ENCODE measurements around the gene ELAVL3.

DNA sequence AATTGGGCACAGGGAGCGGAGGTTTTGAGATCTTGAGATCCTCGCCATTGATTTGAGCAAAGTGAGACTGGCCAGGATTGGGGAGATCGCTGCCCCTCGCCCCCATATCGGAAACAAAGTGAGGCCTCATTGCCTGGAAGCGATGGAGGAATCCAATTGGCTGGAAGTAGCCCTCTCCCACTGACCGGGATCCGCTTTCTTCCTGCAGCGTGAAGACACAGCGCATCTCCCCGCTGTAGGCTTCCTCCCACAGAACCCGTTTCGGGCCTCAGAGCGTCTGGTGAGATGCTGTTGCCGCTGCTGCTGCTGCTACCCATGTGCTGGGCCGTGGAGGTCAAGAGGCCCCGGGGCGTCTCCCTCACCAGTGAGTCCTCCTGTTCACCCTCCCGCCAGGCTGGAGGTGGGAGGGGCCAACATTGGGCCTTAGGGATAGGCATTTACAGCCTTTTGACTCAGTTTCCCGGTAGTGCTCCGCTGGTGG, 45.0 kb downstream of the ELAVL3 start:
- TF ChIP-seq, protein P1, sequence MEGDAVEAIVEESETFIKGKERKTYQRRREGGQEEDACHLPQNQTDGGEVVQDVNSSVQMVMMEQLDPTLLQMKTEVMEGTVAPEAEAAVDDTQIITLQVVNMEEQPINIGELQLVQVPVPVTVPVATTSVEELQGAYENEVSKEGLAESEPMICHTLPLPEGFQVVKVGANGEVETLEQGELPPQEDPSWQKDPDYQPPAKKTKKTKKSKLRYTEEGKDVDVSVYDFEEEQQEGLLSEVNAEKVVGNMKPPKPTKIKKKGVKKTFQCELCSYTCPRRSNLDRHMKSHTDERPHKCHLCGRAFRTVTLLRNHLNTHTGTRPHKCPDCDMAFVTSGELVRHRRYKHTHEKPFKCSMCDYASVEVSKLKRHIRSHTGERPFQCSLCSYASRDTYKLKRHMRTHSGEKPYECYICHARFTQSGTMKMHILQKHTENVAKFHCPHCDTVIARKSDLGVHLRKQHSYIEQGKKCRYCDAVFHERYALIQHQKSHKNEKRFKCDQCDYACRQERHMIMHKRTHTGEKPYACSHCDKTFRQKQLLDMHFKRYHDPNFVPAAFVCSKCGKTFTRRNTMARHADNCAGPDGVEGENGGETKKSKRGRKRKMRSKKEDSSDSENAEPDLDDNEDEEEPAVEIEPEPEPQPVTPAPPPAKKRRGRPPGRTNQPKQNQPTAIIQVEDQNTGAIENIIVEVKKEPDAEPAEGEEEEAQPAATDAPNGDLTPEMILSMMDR (conservative IDR thresholded peaks at IDR 0.05; ENCODE audit: low read depth, low read length): no peak
- TF ChIP-seq POLR2A (IDR thresholded peaks at IDR 0.05; ENCODE audit: low read depth, low read length) (no peak), SMC3 (IDR thresholded peaks at IDR 0.05; ENCODE audit: low read depth, low read length) (no peak), CEBPB (IDR thresholded peaks at IDR 0.05; ENCODE audit: low read depth, low read length) (no peak), RAD21 (IDR thresholded peaks at IDR 0.05; ENCODE audit: low read length) (no peak), NFE2L2 (IDR thresholded peaks at IDR 0.05; ENCODE audit: low read depth, low read length) (no peak), FOS (IDR thresholded peaks at IDR 0.05; ENCODE audit: low read depth, low read length) (no peak), MAFK (IDR thresholded peaks at IDR 0.05; ENCODE audit: low read depth, low read length) (no peak), RFX5 (IDR thresholded peaks at IDR 0.05; ENCODE audit: low read depth, low read length) (no peak), MAZ (IDR thresholded peaks at IDR 0.05; ENCODE audit: borderline replicate concordance, low read depth, low read length) (no peak; the same call in 1 of the 2 replicates), MXI1 (IDR thresholded peaks at IDR 0.05; ENCODE audit: borderline replicate concordance, low read depth, low read length) (0 out of 2 replicates have a peak, but pooled peaks have one; percentile 4), RCOR1 (IDR thresholded peaks at IDR 0.05; ENCODE audit: insufficient replicate concordance, low read length) (no peak)
- TF ChIP-seq, protein P2, sequence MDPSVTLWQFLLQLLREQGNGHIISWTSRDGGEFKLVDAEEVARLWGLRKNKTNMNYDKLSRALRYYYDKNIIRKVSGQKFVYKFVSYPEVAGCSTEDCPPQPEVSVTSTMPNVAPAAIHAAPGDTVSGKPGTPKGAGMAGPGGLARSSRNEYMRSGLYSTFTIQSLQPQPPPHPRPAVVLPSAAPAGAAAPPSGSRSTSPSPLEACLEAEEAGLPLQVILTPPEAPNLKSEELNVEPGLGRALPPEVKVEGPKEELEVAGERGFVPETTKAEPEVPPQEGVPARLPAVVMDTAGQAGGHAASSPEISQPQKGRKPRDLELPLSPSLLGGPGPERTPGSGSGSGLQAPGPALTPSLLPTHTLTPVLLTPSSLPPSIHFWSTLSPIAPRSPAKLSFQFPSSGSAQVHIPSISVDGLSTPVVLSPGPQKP (IDR thresholded peaks at IDR 0.05; ENCODE audit: borderline replicate concordance, low read depth, low read length): no peak
- TF ChIP-seq, protein P3, sequence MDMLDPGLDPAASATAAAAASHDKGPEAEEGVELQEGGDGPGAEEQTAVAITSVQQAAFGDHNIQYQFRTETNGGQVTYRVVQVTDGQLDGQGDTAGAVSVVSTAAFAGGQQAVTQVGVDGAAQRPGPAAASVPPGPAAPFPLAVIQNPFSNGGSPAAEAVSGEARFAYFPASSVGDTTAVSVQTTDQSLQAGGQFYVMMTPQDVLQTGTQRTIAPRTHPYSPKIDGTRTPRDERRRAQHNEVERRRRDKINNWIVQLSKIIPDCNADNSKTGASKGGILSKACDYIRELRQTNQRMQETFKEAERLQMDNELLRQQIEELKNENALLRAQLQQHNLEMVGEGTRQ (IDR thresholded peaks at IDR 0.05; ENCODE audit: low read depth, low read length): no peak
